Spleen (tissue), 11 donors: Measurements from ENCODE around the gene ANO4. TPM values are rescaled to one million over a fixed set of nuclear protein-coding genes. Genes with fewer than 3 reads are reported as not detected.

Experiments used
- DNase-seq: peaks from one replicate; pipeline ENCODE4 v3.0.0-alpha.2; 2020
- H3K27ac ChIP-seq, 8 donors: fragments of 200-600 bp; sonication (generic) in 7 of 8; 1 replicate in 4 of 8; 2 replicates in 4 of 8; pipeline versions ENCODE4 v1.5.0 to v1.8.0; 2016 to 2021; ENCODE audit warnings: inconsistent platforms in 4 of 8, mild to moderate bottlenecking in 4 of 8, moderate library complexity in 1 of 8
- H3K27me3 ChIP-seq, 7 donors: fragments of 200-600 bp; sonication (generic) in 6 of 7; replicated peaks in 1 of 7; 1 replicate in 4 of 7; 2 replicates in 3 of 7; pipeline versions ENCODE4 v1.5.0 to v1.8.0; 2016 to 2021; ENCODE audit warnings: inconsistent platforms in 3 of 7, mild to moderate bottlenecking in 1 of 7
- H3K36me3 ChIP-seq, 6 donors: fragments of 200-600 bp; sonication (generic) in 5 of 6; 1 replicate in 4 of 6; 2 replicates in 2 of 6; pipeline versions ENCODE4 v1.5.0 to v1.8.0; 2016 to 2021; ENCODE audit warnings: inconsistent platforms in 2 of 6
- H3K4me1 ChIP-seq, 6 donors: fragments of 200-600 bp; sonication (generic) in 5 of 6; 1 replicate in 3 of 6; 2 replicates in 3 of 6; pipeline versions ENCODE4 v1.5.0 to v1.8.0; 2016 to 2021; ENCODE audit warnings: inconsistent platforms in 3 of 6
- H3K4me3 ChIP-seq, 8 donors: fragments of 200-600 bp; sonication (generic) in 7 of 8; 1 replicate in 4 of 8; 2 replicates in 4 of 8; pipeline versions ENCODE4 v1.5.0 to v1.8.0; 2016 to 2021; ENCODE audit warnings: inconsistent platforms in 4 of 8, mild to moderate bottlenecking in 4 of 8, moderate library complexity in 2 of 8
- H3K9me3 ChIP-seq, 8 donors: fragments of 200-600 bp; sonication (generic) in 7 of 8; 1 replicate in 4 of 8; 2 replicates in 4 of 8; pipeline versions ENCODE4 v1.5.0 to v1.8.0; 2016 to 2021; ENCODE audit warnings: inconsistent platforms in 4 of 8
- CTCF ChIP-seq, 11 experiments: fragments of 200-600 bp in 7 of 11; fragments of 450-650 bp in 4 of 11; sonication (generic) in 4 of 11; IDR thresholded peaks in 8 of 11; conservative IDR thresholded peaks in 3 of 11; 1 replicate in 7 of 11; 2 replicates in 4 of 11; pipeline versions ENCODE4 v1.4.0 to v1.8.0; 2016 to 2021; ENCODE audit warnings: antibody characterized with exemption in 11 of 11, inconsistent platforms in 4 of 11, mild to moderate bottlenecking in 1 of 11
- POLR2A ChIP-seq, 3 donors: fragments of 450-650 bp; IDR thresholded peaks; one replicate each; pipeline ENCODE4 v1.5.1; 2017; ENCODE audit warnings: antibody characterized with exemption in 3 of 3, mild to moderate bottlenecking in 1 of 3
- POLR2AphosphoS5 ChIP-seq, 3 donors: sonication (generic); formaldehyde crosslinking; IDR thresholded peaks; one replicate each; pipeline ENCODE4 v1.5.1; 2017; ENCODE audit warnings: antibody characterized with exemption in 3 of 3
- WGBS, 5 donors: extraction: QIAGEN DNeasy Blood & Tissue Kit in 3 of 5; methylation state at CpG; one replicate each; pipeline versions ENCODE4 v1.1.5 to v1.1.7; 2013 to 2018; 5-methylcytosine and 5-hydroxymethylcytosine counted together
- intact Hi-C: fragments of 100-400 bp; cut with DNase I; formaldehyde crosslinking; loops from one replicate; pipeline ENCODE4 v1.15.0; 2023; ENCODE audit warnings: low total_unique reads
- polyA plus RNA-seq, 3 donors: library from polyadenylated mRNA; stranded (reverse); fragments of 200-250 nt; gene quantifications; one replicate each; pipeline ENCODE4 v1.2.1, GENCODE V29; 2013
- total RNA-seq, 7 donors: library from RNA; depleted of rRNA in 3 of 7; stranded (reverse); fragments of >200 nt in 3 of 7; fragmentation: NEBNext Ultra II Directional in 4 of 7; extraction: Animal tissue kit (Norgen Biotek cat#: 25700) in 4 of 7; gene quantifications; one replicate each; pipeline versions ENCODE4 v1.1.0 to v1.2.1, GENCODE V29; 2016 to 2021
- donor health status: healthy with polysubstance abuse.
- donor health status: DM: no; HTN: no; CAD: no; lungs with moderate emphysema.
- donor health status: DM: no; HTN: no; CAD: no.
- donor health status: Bipolar disorder and iron deficiency.
- donor health status: healthy.
- donor health status: DM: no; HTN: no; CAD: no.
- donor health status: DM: yes; HTN: yes; CAD: no.

ANO4 gene
- total and polyA plus RNA-seq, 10 donors, result 0.42 TPM; not detected in 9

GRCh38 chr12:100862676-100863075 is 68.1 kb downstream of the ANO4 start:
- no peak overlapping the region for H3K27ac ChIP-seq
- WGBS, 5 donors, result 53 to 61% (median 59%) methylated on average over 4 of the region's 4 CpGs

GRCh38 chr12:100864366-100864765 is 69.8 kb downstream of the ANO4 start:
- Histone ChIP-seq H3K4me3 (no peak overlapping the region), H3K4me1 (no peaks in the 10 kb centered on the region), H3K36me3 (no peaks in the 10 kb centered on the region), H3K9me3 (peaks cover 0 to 4% (median 0%) of the 10 kb centered on the region in 8 donors), H3K27me3 (no peaks in the 10 kb centered on the region), H3K27ac (no peak overlapping the region)
- TF ChIP-seq POLR2A (IDR thresholded peaks at IDR 0.05) (no peak), CTCF (IDR thresholded peaks at IDR 0.05 in 8 of 11, conservative IDR thresholded peaks at IDR 0.05 in 3 of 11) (no peak), POLR2AphosphoS5 (IDR thresholded peaks at IDR 0.05) (no peak)
- WGBS, 5 donors, result 78 to 88% (median 81%) methylated on average over 6 of the region's 6 CpGs
- no peak for DNase-seq
- intact Hi-C loops, result no loop called here

More at GRCh38 chr12:100862676-100863075, 68.1 kb downstream of the ANO4 start:
- Histone ChIP-seq H3K36me3 (no peaks in the 10 kb centered on the region), H3K4me1 (no peaks in the 10 kb centered on the region), H3K4me3 (no peak overlapping the region), H3K9me3 (peaks cover 0 to 4% (median 0%) of the 10 kb centered on the region in 8 donors), H3K27me3 (no peaks in the 10 kb centered on the region)
- no peak for DNase-seq
- TF ChIP-seq POLR2AphosphoS5 (IDR thresholded peaks at IDR 0.05) (no peak), POLR2A (IDR thresholded peaks at IDR 0.05) (no peak), CTCF (IDR thresholded peaks at IDR 0.05 in 8 of 11, conservative IDR thresholded peaks at IDR 0.05 in 3 of 11) (no peak)
- intact Hi-C loops, result no loop called here

- TF ChIP-seq POLR2AphosphoS5 (IDR thresholded peaks at IDR 0.05) (no peak), CTCF (IDR thresholded peaks at IDR 0.05 in 8 of 11, conservative IDR thresholded peaks at IDR 0.05 in 3 of 11) (no peak)
- intact Hi-C loops, result no loop called here
- no peak overlapping the region for H3K4me3 ChIP-seq
- no peaks in the 10 kb centered on the region for H3K36me3 ChIP-seq
- peaks cover 0 to 5% (median 1%) of the 10 kb centered on the region in 8 donors for H3K9me3 ChIP-seq
- H3K27me3 ChIP-seq, result no peaks in the 10 kb centered on the region
- WGBS, 5 donors, result 61 to 79% (median 72%) methylated on average over 4 of the region's 4 CpGs
- H3K27ac ChIP-seq, result no peak overlapping the region
- H3K4me1 ChIP-seq, result no peaks in the 10 kb centered on the region
- DNase-seq, result no peak
Observed at GRCh38 chr12:100867639-100868393, 73.2 kb downstream of the ANO4 start.

GRCh38 chr12:100868487-100868886 is 73.9 kb downstream of the ANO4 start:
- no peaks in the 10 kb centered on the region for H3K36me3 ChIP-seq
- H3K4me3 ChIP-seq, result no peak overlapping the region
- no peak for TF ChIP-seq POLR2A (IDR thresholded peaks at IDR 0.05)
- TF ChIP-seq CTCF (IDR thresholded peaks at IDR 0.05 in 8 of 11, conservative IDR thresholded peaks at IDR 0.05 in 3 of 11), result no peak
- no peak for TF ChIP-seq POLR2AphosphoS5 (IDR thresholded peaks at IDR 0.05)
- no peak overlapping the region for H3K27ac ChIP-seq
- DNase-seq, result no peak
- H3K27me3 ChIP-seq, result no peaks in the 10 kb centered on the region
- WGBS, 5 donors, result 86 to 100% (median 93%) methylated on average over 1 of the region's 1 CpG
- no peaks in the 10 kb centered on the region for H3K4me1 ChIP-seq
- H3K9me3 ChIP-seq, result peaks cover 0 to 11% (median 5%) of the 10 kb centered on the region in 8 donors
- intact Hi-C loops, result no loop called here
